Coronary artery (tissue), 2 donors: ENCODE results near the gene TBC1D2B.

Experiments
- DNase-seq: peaks from one replicate; pipeline ENCODE4 v3.0.0-alpha.2; 2017; ENCODE audit warnings: low spot score
- H3K27ac ChIP-seq, 2 donors: fragments of 200-600 bp; sonication (generic); one replicate each; pipeline ENCODE4 v1.5.1; 2016 to 2019
- H3K4me3 ChIP-seq: fragments of 200-600 bp; sonication (generic); 2 replicates; pipeline ENCODE4 v1.5.1; 2016; ENCODE audit warnings: mild to moderate bottlenecking, moderate library complexity
- TF ChIP-seq, protein P1 (sequence below): fragments of 200-600 bp; sonication (generic); IDR thresholded peaks from one replicate; pipeline ENCODE4 v1.5.1; 2019; ENCODE audit warnings: antibody characterized with exemption

TBC1D2B gene

DNA sequence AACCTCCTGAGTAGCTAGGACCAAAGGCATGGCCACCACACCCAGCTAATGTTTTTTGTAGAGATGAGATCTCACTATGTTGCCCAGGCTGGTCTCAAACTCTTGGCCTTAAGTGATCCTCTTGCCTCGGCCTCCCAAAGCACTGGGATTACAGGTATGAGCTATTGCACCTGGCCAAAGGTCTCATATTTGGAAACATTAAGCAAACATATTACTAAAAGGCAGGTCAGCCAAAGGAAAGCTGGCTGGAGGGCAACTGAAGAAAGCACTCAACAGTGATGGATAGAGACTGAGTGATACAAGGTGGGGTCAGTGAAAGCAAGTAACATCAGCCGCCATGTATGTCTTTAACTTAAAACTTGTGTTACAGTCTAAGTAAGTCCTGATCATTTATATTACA, 57.5 kb downstream of the TBC1D2B start:
- no peak for DNase-seq
- TF ChIP-seq, protein P1, sequence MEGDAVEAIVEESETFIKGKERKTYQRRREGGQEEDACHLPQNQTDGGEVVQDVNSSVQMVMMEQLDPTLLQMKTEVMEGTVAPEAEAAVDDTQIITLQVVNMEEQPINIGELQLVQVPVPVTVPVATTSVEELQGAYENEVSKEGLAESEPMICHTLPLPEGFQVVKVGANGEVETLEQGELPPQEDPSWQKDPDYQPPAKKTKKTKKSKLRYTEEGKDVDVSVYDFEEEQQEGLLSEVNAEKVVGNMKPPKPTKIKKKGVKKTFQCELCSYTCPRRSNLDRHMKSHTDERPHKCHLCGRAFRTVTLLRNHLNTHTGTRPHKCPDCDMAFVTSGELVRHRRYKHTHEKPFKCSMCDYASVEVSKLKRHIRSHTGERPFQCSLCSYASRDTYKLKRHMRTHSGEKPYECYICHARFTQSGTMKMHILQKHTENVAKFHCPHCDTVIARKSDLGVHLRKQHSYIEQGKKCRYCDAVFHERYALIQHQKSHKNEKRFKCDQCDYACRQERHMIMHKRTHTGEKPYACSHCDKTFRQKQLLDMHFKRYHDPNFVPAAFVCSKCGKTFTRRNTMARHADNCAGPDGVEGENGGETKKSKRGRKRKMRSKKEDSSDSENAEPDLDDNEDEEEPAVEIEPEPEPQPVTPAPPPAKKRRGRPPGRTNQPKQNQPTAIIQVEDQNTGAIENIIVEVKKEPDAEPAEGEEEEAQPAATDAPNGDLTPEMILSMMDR, result no peak
- Histone ChIP-seq H3K27ac (no peak overlapping the region), H3K4me3 (no peak overlapping the region)

DNA sequence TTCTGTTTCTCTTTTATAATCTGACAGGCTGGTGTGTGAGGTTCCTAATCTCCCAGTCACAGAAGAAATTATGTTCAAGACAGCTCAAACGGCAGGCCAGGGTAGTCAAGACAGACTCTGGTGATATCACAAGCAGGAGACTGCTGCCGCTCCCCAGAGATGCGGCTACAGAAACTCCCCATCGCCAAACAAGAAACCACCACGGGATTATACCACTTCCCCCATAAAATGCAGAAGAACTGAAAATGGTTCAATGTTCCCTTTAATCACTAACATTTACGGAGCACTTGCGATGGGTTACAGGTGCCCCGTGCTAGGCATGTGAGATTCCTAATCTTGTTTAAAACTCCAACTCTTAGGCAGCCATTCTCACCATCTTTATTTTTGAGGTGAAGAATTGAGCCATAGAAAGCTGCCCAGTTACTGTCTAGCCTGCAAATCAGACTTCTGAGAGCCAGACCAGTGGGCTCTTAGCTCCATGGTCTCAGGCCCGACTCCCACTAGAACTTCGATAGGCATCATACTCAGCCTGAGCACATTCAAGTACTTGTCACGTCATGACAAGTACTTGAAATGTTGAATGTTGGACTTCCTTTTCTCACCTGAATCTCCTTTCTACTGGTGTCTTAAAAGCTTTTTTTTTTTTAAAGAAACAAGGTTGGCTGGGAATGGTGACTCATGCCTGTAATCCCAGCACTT, 58.4 kb downstream of the TBC1D2B start:
- no peak for DNase-seq
- Histone ChIP-seq H3K27ac (peak overlapping the region; percentile 15 to 23), H3K4me3 (no peak overlapping the region)
- TF ChIP-seq, protein P1, result no peak

DNA sequence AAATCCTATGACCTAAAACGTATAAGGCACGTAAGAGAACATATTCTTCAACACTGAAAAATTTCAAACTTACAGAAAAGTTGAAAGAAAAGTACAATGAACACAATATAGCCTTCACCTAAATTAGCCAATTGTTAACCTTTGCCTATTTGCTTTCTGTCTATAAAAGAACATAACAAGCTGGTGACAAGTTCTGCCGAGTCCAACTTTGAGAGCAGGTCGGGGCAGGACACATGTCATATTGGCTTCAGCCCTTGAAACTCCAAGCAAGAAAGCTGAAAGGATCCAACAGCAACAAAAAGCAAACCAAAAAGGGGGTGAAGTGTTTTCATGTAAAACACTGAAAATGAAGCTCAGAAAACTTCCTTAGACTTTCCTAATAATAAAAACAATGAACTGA, 59.1 kb downstream of the TBC1D2B start:
- TF ChIP-seq, protein P1, result no peak
- no peak overlapping the region for H3K4me3 ChIP-seq
- DNase-seq, result no peak
- peak overlapping the region; percentile 15 to 23 for H3K27ac ChIP-seq

DNA sequence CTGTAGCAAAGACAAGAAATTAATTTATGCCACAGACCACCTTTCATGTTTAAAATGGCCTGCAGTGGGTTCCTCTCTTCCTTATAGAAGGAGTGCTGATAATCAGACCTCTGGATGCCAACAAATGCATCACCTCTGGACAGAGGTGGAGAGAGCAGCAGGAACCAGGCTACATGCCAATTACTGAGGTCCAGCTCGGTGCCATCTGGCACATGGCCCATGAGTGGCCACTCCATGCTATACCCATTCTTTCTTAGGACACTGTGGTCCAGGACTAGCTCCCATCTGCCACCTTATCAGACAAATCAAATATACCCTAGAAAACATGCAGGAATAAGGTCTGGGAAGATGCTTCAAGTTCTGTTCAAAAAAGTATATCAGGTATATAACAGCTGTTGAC, 60.7 kb downstream of the TBC1D2B start:
- Histone ChIP-seq H3K27ac (peak overlapping the region in 1 of 2 donors; percentile 5), H3K4me3 (no peak overlapping the region)
- no peak for DNase-seq
- TF ChIP-seq, protein P1, result no peak

DNA sequence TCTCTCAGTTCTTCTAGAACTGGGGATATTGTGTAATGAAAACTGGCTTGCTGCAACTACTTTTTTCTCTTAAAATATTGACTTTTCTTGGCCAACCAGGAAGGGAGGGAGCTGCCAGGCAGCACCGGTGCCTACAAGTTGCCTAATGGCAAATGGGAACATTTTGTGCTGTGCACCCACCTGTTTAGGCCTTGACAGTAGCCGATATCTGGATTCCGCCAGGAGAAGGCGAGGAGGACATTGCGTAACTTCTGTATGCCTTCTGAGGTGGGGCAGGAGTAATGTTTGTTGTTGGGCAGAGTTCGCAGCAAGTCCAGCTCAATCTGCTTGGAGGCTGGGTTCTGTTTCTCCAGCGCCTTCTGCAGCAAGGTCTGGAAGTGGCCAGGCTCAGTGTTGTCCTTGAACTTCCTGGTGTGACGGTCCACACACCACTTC, 64.9 kb downstream of the TBC1D2B start:
- TF ChIP-seq, protein P1, result no peak
- Histone ChIP-seq H3K4me3 (no peak overlapping the region), H3K27ac (no peak overlapping the region)
- no peak for DNase-seq

DNA sequence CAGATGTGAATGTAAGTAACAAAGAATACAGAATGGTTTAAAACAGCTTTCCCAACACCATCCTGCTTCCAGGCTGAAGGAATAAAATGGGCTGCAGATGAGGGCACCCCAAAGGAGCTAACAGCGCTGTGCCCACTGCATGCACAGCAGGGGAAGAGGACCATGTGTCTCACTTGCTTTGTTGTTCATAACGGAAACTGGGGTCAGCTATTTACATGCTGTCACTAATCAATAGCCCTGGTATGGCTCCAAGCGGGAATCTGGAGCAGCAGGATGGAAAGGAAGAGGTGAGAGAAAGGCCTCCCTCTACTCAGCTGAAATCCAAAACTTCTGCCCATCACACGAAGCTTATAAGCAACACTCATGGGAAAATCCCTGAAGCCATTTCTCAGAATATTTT, 67.4 kb downstream of the TBC1D2B start:
- Histone ChIP-seq H3K4me3 (no peak overlapping the region), H3K27ac (no peak overlapping the region)
- DNase-seq, result no peak
- TF ChIP-seq, protein P1, result no peak
